Psoas muscle (tissue), 8 donors: ENCODE data around the gene SYNGR1. TPM values are rescaled to one million over a fixed set of nuclear protein-coding genes. Genes with fewer than 3 reads are reported as not detected.
A peak's percentile ranks its signal among the peaks of the same experiment; 100 is the strongest.

ENCODE experiments used
- ATAC-seq, 4 donors: fragments of 200-7000 bp; cut with Tn5 transposase; one replicate each; pipeline ENCODE4 v1.9.1; 2020; ENCODE audit warnings: moderate library complexity in 3 of 4, mild to moderate bottlenecking in 2 of 4
- DNase-seq, 2 donors: peaks; one replicate each; pipeline ENCODE4 v3.0.0-alpha.2; 2020
- H3K27ac ChIP-seq: fragments of 200-600 bp; one replicate; pipeline ENCODE4 v1.8.0; 2022
- H3K27me3 ChIP-seq, 3 donors: fragments of 200-600 bp in 1 of 3; one replicate each; pipeline versions ENCODE4 v1.6.1 to v1.8.0; 2013 to 2022; ENCODE audit warnings: low read length in 2 of 3, mild to moderate bottlenecking in 2 of 3, moderate library complexity in 1 of 3; ENCODE audit not compliant: insufficient read depth in 3 of 3
- H3K36me3 ChIP-seq, 2 donors: fragments of 200-600 bp in 1 of 2; one replicate each; pipeline versions ENCODE4 v1.6.1 to v1.8.0; 2013 to 2022; ENCODE audit warnings: low read depth in 1 of 2, mild to moderate bottlenecking in 1 of 2, moderate library complexity in 1 of 2; ENCODE audit not compliant: insufficient read depth in 1 of 2
- H3K4me1 ChIP-seq: fragments of 200-600 bp; one replicate; pipeline ENCODE4 v1.8.0; 2022
- H3K4me3 ChIP-seq: fragments of 200-600 bp; one replicate; pipeline ENCODE4 v1.8.0; 2022; ENCODE audit warnings: mild to moderate bottlenecking
- H3K9me3 ChIP-seq: fragments of 200-600 bp; one replicate; pipeline ENCODE4 v1.8.0; 2022
- CTCF ChIP-seq: fragments of 200-600 bp; IDR thresholded peaks from one replicate; pipeline ENCODE4 v1.8.0; 2022; ENCODE audit warnings: antibody characterized with exemption
- WGBS, 3 donors: extraction: QIAGEN DNeasy Blood & Tissue Kit; methylation state at CpG; one replicate each; pipeline versions ENCODE4 v1.1.6 to v1.1.7; 2013; 5-methylcytosine and 5-hydroxymethylcytosine counted together
- intact Hi-C, 2 donors: fragments of 100-400 bp; cut with DNase I; formaldehyde crosslinking; loops; one replicate each; pipeline versions ENCODE4 v1.11.0 to v1.14.2; 2022
- polyA plus RNA-seq, 3 donors: library from polyadenylated mRNA; stranded (reverse); fragments of 200-250 nt; gene quantifications; one replicate each; pipeline ENCODE4 v1.2.3, GENCODE V29; 2013
- total RNA-seq, 4 donors: library from RNA; stranded (reverse); fragmentation: NEBNext Ultra II Directional in 2 of 4; extraction: Animal tissue kit (Norgen Biotek cat#: 25700) in 2 of 4; gene quantifications; one replicate each; pipeline versions ENCODE4 v1.2.1 to v1.2.4, GENCODE V29; 2021 to 2023
- donor health status: healthy with polysubstance abuse.
- donor health status: DM: no; HTN: no; CAD: no; lungs with moderate emphysema.
- donor health status: Bipolar disorder and iron deficiency.
- donor health status: healthy.
- donor health status: DM: yes; HTN: yes; CAD: no.
- donor health status: DM: no; HTN: no; CAD: no.
- donor health status: DM: no; HTN: no; CAD: no.
- donor health status: DM: yes; HTN: yes; CAD: no.

SYNGR1 gene
- total and polyA plus RNA-seq, 7 donors: 15.3 to 39.9 (median 20.4) TPM

DNA sequence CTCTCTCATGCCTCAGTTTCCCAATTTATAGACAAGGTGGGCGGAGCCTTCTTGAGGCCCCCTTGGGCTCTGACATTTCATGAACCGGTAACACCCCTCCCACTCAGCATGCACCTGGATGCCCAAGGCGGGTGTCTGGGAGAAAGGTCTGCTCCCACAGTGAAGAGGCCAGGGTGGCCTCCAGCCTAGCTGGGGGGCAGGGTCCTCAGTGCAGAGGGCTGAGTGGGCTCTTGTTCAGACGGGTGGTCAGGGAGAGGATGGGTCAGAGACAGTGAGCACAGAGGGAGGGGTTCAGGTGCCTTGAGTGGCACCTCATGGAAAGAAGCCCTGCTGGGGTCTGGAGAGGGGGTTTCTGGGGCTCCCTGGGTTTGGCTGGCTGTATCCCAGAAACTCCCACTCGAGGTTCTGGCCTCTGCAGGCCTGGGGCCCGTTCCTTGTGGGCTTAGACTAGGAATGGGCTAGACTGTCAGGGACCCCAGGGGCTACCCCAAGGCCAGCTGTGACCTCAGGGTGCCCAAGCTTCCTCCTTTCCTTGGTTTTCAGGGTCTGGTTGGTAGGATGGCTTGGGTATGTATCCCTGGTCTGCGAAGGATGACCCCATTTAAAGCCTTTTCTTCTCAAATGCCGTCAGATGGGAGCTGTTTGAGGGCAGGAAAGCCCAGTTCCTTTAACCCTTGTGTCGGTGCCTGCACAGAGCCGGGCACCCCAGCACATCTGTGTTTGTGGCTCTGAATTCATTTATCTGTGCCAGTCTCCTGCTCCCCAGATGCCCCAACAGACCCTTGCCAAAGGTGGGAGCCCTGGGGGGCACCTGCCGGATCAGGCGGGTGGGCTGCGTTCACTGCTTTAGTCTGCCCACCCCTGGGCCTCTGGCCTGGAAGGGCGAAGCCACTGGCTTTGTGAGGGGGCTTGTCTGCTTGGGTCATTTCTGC, 1.2 kb downstream of the SYNGR1 start:
- Histone ChIP-seq H3K4me3 (peak overlapping the region; percentile 84), H3K4me1 (peaks cover 7% of the 10 kb centered on the region), H3K27me3 (no peaks in the 10 kb centered on the region), H3K9me3 (no peaks in the 10 kb centered on the region), H3K27ac (peak overlapping the region; percentile 71), H3K36me3 (no peaks in the 10 kb centered on the region)
- no peak for TF ChIP-seq CTCF
- ATAC-seq (peak in 3 of 4 donors; percentile 2 to 23 (median 17)), DNase-seq (no peak)
- intact Hi-C loops: no loop called here
- WGBS, 3 donors: 59 to 75% (median 69%) methylated on average over 14 of the region's 14 CpGs

DNA sequence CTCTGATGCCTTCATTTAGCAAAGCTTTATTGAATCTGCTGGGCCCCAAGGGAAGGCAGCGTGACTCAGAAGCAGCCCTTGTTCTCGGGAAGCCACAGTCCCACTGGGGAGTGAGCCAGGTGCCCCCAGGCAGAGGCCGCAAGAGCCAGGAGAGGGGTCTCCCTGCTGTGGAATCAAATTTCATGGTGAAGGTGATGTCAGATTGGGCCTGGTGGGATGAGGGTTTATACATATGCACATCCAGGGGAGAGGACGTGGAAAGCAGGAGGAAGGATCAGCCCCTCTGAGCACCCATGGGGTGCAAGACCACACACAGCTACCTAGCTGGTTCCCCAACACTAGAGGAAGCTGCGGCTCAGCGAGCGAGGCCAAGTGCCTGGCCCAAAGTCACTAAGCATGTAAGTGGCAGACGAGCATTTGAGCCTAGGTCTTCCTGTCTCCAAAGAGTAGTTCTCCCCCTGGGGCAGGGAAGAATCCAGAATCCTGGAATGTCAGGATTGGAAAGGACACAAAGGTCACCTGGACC, 2.0 kb downstream of the SYNGR1 start:
- DNase-seq (no peak), ATAC-seq (no peak)
- Histone ChIP-seq H3K27me3 (no peaks in the 10 kb centered on the region), H3K36me3 (no peaks in the 10 kb centered on the region), H3K4me3 (no peak overlapping the region), H3K27ac (no peak overlapping the region), H3K4me1 (peaks cover 7% of the 10 kb centered on the region), H3K9me3 (no peaks in the 10 kb centered on the region)
- intact Hi-C loops: no loop called here
- no peak for TF ChIP-seq CTCF
- 61 to 77% (median 67%) methylated on average over 8 of the region's 8 CpGs for WGBS, 3 donors

DNA sequence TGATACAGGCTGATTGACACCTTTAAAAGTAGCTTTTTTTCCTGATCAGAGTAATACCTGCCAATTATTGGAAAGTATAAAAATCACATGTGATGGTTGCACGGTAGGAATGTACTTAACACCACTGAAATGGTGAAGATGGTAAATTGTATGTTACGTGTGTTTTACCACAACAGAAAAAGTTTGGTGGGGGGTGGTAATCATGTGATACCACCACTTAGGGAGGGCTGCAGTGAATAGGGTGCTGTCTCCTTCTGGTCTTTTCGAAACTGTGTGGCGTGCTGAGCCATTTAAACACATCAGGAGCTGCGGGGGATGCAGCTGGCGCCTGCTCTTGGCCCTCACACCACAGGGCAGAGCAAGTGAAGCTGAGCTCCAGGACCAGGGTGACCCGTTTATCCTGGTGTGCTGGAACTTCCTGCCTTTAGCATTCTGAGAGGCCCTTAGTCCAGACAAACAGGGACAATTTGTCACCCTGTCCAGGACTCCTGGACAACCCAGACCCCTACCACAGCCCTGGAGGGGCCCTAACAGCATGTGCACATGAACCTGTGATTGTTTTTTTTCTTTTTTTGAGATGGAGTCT, 2.6 kb downstream of the SYNGR1 start:
- intact Hi-C loops: no loop called here
- no peak for TF ChIP-seq CTCF
- Histone ChIP-seq H3K9me3 (no peaks in the 10 kb centered on the region), H3K4me1 (peaks cover 7% of the 10 kb centered on the region), H3K27me3 (no peaks in the 10 kb centered on the region), H3K4me3 (no peak overlapping the region), H3K27ac (no peak overlapping the region), H3K36me3 (no peaks in the 10 kb centered on the region)
- DNase-seq (no peak), ATAC-seq (no peak)
- 67 to 78% (median 70%) methylated on average over 7 of the region's 7 CpGs for WGBS, 3 donors

DNA sequence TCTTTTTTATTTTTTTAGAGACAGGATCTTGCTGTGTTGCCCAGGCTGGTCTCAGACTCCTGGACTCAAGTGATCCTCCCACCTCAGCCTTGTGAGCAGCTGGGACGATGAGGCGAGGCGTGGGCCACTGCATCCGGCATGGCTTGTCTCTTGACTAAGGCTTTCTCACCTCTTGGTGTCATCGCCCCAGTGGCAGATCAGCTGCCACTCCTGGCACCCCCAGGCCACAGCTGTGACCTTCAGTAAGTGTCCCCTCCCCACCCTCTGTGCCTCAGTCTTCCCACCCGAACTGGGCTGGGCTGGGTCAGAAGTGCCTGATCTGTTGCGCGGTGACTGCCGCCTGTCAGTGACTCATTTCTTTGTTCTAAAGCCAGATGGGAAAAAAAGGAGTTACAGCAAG, 3.6 kb downstream of the SYNGR1 start:
- H3K36me3 ChIP-seq: no peaks in the 10 kb centered on the region
- H3K27ac ChIP-seq: no peak overlapping the region
- TF ChIP-seq CTCF: no peak
- intact Hi-C loops: no loop called here
- no peaks in the 10 kb centered on the region for H3K27me3 ChIP-seq
- H3K4me1 ChIP-seq: peaks cover 7% of the 10 kb centered on the region
- H3K9me3 ChIP-seq: no peaks in the 10 kb centered on the region
- WGBS, 3 donors: 63 to 72% (median 70%) methylated on average over 9 of the region's 9 CpGs
- no peak for ATAC-seq
- no peak for DNase-seq
- H3K4me3 ChIP-seq: no peak overlapping the region
